Liver (tissue), 9 donors: Measurements from ENCODE around the gene HSPA12B. TPM values are rescaled to one million over a fixed set of nuclear protein-coding genes. Genes with fewer than 3 reads are reported as not detected.

ENCODE experiments used
- DNase-seq: peaks from one replicate; pipeline ENCODE4 v3.0.0-alpha.2; 2017; ENCODE audit warnings: low spot score
- H3K27ac ChIP-seq, 2 donors: one replicate each; pipeline ENCODE4 v1.7.0; 2013; ENCODE audit warnings: inconsistent platforms in 2 of 2, low read length in 2 of 2, control low read depth in 1 of 2, low read depth in 1 of 2, mild to moderate bottlenecking in 1 of 2
- H3K27me3 ChIP-seq, 4 donors: one replicate each; pipeline versions ENCODE4 v1.6.1 to v1.7.0; 2013; ENCODE audit warnings: low read length in 3 of 4, inconsistent platforms in 1 of 4, mild to moderate bottlenecking in 1 of 4, moderate library complexity in 1 of 4; ENCODE audit not compliant: control insufficient read depth in 4 of 4, insufficient read depth in 4 of 4
- H3K36me3 ChIP-seq, 4 donors: one replicate each; pipeline versions ENCODE4 v1.6.1 to v1.7.0; 2013; ENCODE audit warnings: low read length in 3 of 4, mild to moderate bottlenecking in 3 of 4, low read depth in 1 of 4, moderate library complexity in 1 of 4; ENCODE audit not compliant: control insufficient read depth in 4 of 4, insufficient read depth in 3 of 4
- H3K4me1 ChIP-seq, 4 donors: one replicate each; pipeline versions ENCODE4 v1.6.1 to v1.7.0; 2013; ENCODE audit warnings: low read length in 3 of 4, mild to moderate bottlenecking in 3 of 4, moderate library complexity in 1 of 4; ENCODE audit not compliant: control insufficient read depth in 4 of 4, insufficient read depth in 4 of 4
- H3K4me3 ChIP-seq, 3 donors: one replicate each; pipeline versions ENCODE4 v1.6.1 to v1.7.0; 2013; ENCODE audit warnings: low read length in 3 of 3, control low read depth in 1 of 3, low read depth in 1 of 3, mild to moderate bottlenecking in 1 of 3
- H3K9ac ChIP-seq, 2 donors: one replicate each; pipeline ENCODE4 v1.7.0; 2013; ENCODE audit warnings: low read length in 2 of 2, mild to moderate bottlenecking in 2 of 2, moderate library complexity in 2 of 2, control low read depth in 1 of 2, low read depth in 1 of 2
- H3K9me3 ChIP-seq, 4 donors: one replicate each; pipeline versions ENCODE4 v1.6.1 to v1.7.0; 2013; ENCODE audit warnings: low read length in 3 of 4; ENCODE audit not compliant: control insufficient read depth in 4 of 4
- HNF4A ChIP-seq, 2 donors: conservative IDR thresholded peaks; 2 replicates each; pipeline ENCODE4 v1.6.1; 2016; ENCODE audit warnings: antibody characterized with exemption in 2 of 2, mild to moderate bottlenecking in 2 of 2
- JUND ChIP-seq, 2 donors: IDR thresholded peaks; 2 replicates each; pipeline ENCODE4 v1.6.1; 2016; ENCODE audit warnings: antibody characterized with exemption in 2 of 2
- RAD21 ChIP-seq, 2 donors: IDR thresholded peaks; 2 replicates each; pipeline ENCODE4 v1.6.1; 2016; ENCODE audit warnings: antibody characterized with exemption in 2 of 2, mild to moderate bottlenecking in 2 of 2
- SP1 ChIP-seq: IDR thresholded peaks from 2 replicates; pipeline ENCODE4 v1.6.1; 2018; ENCODE audit warnings: antibody characterized with exemption, mild to moderate bottlenecking
- TAF1 ChIP-seq: conservative IDR thresholded peaks from 2 replicates; pipeline ENCODE4 v1.6.1; 2016; ENCODE audit warnings: antibody characterized with exemption, mild to moderate bottlenecking
- YY1 ChIP-seq: IDR thresholded peaks from 2 replicates; pipeline ENCODE4 v1.6.1; 2016; ENCODE audit warnings: antibody characterized with exemption, mild to moderate bottlenecking
- WGBS: extraction: QIAGEN DNeasy Blood & Tissue Kit; methylation state at CpG from one replicate; pipeline ENCODE4 v1.1.7; 2013; 5-methylcytosine and 5-hydroxymethylcytosine counted together
- polyA plus RNA-seq, 2 donors: library from polyadenylated mRNA; stranded (reverse) in 1 of 2; unstranded in 1 of 2; fragments of 200-250 nt in 1 of 2; fragments of >200 nt in 1 of 2; fragmentation: Nextera tagmentation in 1 of 2; extraction: Ambion mirVana in 1 of 2; gene quantifications; one replicate each; pipeline versions ENCODE4 v1.2.1 to v1.2.3, GENCODE V29; 2013 to 2015
- total RNA-seq, 2 donors: library from RNA; depleted of rRNA; stranded (reverse); fragments of >200 nt; gene quantifications; one replicate each; pipeline ENCODE4 v1.2.3, GENCODE V29; 2014
- TF ChIP-seq, protein P1 (sequence below): fragments of 150-350 bp; IDR thresholded peaks from 2 replicates; pipeline ENCODE4 v1.5.1; 2017; ENCODE audit warnings: improper control_type of control experiment, low read depth, low read length; ENCODE audit not compliant: missing input control
- TF ChIP-seq, protein P2 (sequence below): IDR thresholded peaks from 2 replicates; pipeline ENCODE4 v1.6.1; 2016; ENCODE audit warnings: antibody characterized with exemption
- TF ChIP-seq, protein P3 (sequence below): IDR thresholded peaks from 2 replicates; pipeline ENCODE4 v1.6.1; 2016; ENCODE audit warnings: antibody characterized with exemption
- donor health status: healthy.
- donor health status: healthy.
- donor health status: healthy.
- donor health status: healthy.
- donor health status: healthy.

HSPA12B gene
- total and polyA plus RNA-seq, 4 donors, result 0.72 to 1.8 (median 0.87) TPM

DNA sequence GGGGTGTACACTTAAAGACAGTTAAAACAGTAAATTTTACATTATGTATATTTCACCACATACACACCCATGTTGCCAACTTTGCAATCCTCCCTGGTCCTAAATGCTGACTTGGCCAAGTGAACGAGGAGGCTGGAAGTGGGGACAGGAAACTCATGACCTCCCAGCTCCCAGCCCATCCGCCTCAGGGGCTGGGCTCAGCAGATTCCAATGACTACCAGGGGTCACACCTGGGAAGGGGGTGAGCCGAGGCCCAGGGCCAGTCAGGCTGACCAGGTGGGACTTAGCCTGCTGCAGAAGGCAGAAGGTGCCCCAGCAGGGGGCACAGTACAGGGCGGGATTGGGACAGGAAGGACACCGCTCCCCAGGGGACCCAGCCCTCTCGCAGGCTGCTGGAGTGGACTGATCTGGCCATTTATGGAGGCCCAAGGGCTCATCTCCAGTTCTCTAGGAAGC, 22.4 kb upstream of the HSPA12B start (continued):
- TF ChIP-seq, protein P1, sequence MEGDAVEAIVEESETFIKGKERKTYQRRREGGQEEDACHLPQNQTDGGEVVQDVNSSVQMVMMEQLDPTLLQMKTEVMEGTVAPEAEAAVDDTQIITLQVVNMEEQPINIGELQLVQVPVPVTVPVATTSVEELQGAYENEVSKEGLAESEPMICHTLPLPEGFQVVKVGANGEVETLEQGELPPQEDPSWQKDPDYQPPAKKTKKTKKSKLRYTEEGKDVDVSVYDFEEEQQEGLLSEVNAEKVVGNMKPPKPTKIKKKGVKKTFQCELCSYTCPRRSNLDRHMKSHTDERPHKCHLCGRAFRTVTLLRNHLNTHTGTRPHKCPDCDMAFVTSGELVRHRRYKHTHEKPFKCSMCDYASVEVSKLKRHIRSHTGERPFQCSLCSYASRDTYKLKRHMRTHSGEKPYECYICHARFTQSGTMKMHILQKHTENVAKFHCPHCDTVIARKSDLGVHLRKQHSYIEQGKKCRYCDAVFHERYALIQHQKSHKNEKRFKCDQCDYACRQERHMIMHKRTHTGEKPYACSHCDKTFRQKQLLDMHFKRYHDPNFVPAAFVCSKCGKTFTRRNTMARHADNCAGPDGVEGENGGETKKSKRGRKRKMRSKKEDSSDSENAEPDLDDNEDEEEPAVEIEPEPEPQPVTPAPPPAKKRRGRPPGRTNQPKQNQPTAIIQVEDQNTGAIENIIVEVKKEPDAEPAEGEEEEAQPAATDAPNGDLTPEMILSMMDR, result no peak
- TF ChIP-seq RAD21 (IDR thresholded peaks at IDR 0.05) (no peak), JUND (IDR thresholded peaks at IDR 0.05) (no peak)

DNA sequence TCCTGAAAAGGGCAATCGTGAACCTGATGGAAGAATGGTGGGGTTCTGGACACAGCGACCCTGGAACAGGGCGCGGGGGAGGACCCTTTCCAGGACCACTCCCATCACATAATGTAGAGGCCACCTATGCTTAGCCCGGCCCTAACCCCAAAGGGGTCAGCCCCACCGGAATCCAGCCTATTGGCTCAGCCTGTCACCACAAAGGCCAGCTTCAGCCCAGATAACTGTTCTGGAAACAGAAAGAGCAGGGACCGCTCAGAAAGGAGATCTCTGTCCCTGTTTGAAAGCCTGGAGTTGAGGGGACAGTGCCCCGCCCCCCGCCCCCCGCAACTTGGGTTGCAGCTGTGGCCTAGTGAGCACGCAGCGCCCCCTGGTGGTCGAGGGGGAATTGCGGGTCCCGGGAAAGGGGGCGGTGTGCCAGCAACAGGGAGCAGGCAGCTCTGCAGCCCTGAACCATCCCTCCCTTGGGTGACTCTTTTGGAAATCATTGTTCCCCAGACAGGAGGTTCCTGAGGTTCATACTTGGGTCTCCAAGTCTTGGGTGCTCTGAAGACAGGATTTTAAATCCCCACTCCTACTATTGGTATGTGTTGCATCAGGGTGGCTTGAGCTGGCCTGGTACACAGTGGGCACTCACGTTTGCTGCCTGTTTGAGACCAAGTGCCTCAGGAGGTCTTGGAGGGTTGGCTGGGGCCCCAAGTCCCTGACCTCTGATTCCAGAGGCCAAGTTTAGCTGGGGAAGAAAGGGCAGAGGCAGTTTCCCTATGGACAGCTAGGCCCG, 21.6 kb upstream of the HSPA12B start:
- 33% methylated on average over 18 of the region's 18 CpGs for WGBS
- Histone ChIP-seq H3K4me1 (no peaks in the 10 kb centered on the region), H3K9me3 (no peaks in the 10 kb centered on the region), H3K4me3 (no peak overlapping the region), H3K27me3 (no peaks in the 10 kb centered on the region), H3K27ac (no peak overlapping the region), H3K36me3 (no peaks in the 10 kb centered on the region), H3K9ac (no peak overlapping the region)
- peak; percentile 89 for DNase-seq
- TF ChIP-seq, protein P2, sequence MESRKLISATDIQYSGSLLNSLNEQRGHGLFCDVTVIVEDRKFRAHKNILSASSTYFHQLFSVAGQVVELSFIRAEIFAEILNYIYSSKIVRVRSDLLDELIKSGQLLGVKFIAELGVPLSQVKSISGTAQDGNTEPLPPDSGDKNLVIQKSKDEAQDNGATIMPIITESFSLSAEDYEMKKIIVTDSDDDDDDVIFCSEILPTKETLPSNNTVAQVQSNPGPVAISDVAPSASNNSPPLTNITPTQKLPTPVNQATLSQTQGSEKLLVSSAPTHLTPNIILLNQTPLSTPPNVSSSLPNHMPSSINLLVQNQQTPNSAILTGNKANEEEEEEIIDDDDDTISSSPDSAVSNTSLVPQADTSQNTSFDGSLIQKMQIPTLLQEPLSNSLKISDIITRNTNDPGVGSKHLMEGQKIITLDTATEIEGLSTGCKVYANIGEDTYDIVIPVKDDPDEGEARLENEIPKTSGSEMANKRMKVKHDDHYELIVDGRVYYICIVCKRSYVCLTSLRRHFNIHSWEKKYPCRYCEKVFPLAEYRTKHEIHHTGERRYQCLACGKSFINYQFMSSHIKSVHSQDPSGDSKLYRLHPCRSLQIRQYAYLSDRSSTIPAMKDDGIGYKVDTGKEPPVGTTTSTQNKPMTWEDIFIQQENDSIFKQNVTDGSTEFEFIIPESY, result no peak
- TF ChIP-seq RAD21 (IDR thresholded peaks at IDR 0.05) (peak; percentile 70 to 82), TAF1 (no peak), YY1 (no peak)
- TF ChIP-seq, protein P1, result peak; percentile 82

DNA sequence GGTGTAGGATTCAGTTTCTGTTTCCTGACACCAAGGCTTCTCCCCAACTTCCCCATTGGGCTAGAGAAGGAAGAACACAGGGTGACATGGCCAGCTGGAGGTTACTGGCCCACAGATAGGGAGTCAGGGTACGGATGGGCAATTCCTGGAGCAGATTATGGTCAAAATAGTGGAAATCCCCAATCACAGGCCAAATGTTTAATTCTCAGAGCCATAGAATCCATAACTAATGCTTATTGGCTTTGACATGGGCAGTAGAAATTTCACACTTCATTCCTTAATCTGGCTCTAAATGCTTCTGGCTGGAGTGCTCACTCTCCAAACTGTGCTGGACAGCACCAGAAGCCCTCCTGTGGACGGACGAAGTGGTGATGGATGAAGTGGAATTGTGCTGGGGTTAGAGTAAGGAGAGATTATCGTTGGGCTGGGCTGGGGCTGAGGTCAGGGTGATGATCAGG, 21.0 kb upstream of the HSPA12B start:
- H3K36me3 ChIP-seq, result no peaks in the 10 kb centered on the region

More for the DNA sequence above, 21.0 kb upstream of the HSPA12B start:
- Histone ChIP-seq H3K9ac (no peak overlapping the region), H3K9me3 (no peaks in the 10 kb centered on the region), H3K27ac (no peak overlapping the region), H3K4me3 (no peak overlapping the region), H3K27me3 (no peaks in the 10 kb centered on the region), H3K4me1 (no peaks in the 10 kb centered on the region)
- TF ChIP-seq, protein P3, sequence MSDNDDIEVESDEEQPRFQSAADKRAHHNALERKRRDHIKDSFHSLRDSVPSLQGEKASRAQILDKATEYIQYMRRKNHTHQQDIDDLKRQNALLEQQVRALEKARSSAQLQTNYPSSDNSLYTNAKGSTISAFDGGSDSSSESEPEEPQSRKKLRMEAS, result no peak
- TF ChIP-seq SP1 (no peak), HNF4A (conservative IDR thresholded peaks at IDR 0.05) (no peak)
- TF ChIP-seq, protein P2, result no peak
- WGBS, result 77% methylated on average over 4 of the region's 4 CpGs
- DNase-seq, result no peak
